Ishikawa (cell line): Measurements from ENCODE around the gene NRXN3.

Experiments used
- CEBPB ChIP-seq: IDR thresholded peaks from 2 replicates; pipeline ENCODE4 v1.6.1; 2012
- RAD21 ChIP-seq: IDR thresholded peaks from 2 replicates; pipeline ENCODE4 v1.6.1; 2012; ENCODE audit warnings: low read depth
- TF ChIP-seq, protein P1 (sequence below): IDR thresholded peaks from 2 replicates; pipeline ENCODE4 v1.6.1; 2012; ENCODE audit warnings: low read depth, mild to moderate bottlenecking
- TF ChIP-seq, protein P2 (sequence below): IDR thresholded peaks from 2 replicates; pipeline ENCODE4 v1.6.1; 2012

DNA sequence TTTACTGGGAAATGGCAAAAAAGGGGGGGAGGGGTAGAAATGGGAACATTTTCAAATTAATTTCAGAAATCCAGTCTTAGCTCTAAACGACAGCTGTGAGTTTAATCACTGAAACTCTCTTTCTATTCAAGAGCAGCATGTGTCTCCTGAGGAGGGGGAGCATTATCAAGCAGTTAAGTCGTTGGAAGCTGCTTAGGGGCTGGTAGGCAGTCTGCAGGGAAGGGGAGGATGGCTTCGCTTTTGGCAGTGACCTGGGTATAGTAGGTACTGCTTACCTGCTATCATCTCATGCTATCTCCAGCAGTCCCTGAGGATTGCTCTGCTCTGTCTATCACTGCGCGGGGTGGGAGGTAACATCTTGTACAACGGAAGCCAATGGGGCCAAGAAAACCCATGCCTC, 567.4 kb downstream of the NRXN3 start:
- TF ChIP-seq, protein P1, sequence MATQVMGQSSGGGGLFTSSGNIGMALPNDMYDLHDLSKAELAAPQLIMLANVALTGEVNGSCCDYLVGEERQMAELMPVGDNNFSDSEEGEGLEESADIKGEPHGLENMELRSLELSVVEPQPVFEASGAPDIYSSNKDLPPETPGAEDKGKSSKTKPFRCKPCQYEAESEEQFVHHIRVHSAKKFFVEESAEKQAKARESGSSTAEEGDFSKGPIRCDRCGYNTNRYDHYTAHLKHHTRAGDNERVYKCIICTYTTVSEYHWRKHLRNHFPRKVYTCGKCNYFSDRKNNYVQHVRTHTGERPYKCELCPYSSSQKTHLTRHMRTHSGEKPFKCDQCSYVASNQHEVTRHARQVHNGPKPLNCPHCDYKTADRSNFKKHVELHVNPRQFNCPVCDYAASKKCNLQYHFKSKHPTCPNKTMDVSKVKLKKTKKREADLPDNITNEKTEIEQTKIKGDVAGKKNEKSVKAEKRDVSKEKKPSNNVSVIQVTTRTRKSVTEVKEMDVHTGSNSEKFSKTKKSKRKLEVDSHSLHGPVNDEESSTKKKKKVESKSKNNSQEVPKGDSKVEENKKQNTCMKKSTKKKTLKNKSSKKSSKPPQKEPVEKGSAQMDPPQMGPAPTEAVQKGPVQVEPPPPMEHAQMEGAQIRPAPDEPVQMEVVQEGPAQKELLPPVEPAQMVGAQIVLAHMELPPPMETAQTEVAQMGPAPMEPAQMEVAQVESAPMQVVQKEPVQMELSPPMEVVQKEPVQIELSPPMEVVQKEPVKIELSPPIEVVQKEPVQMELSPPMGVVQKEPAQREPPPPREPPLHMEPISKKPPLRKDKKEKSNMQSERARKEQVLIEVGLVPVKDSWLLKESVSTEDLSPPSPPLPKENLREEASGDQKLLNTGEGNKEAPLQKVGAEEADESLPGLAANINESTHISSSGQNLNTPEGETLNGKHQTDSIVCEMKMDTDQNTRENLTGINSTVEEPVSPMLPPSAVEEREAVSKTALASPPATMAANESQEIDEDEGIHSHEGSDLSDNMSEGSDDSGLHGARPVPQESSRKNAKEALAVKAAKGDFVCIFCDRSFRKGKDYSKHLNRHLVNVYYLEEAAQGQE = no peak
- TF ChIP-seq RAD21 (no peak), CEBPB (no peak)
- TF ChIP-seq, protein P2, sequence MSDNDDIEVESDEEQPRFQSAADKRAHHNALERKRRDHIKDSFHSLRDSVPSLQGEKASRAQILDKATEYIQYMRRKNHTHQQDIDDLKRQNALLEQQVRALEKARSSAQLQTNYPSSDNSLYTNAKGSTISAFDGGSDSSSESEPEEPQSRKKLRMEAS = no peak
